ENCODE measurements around the gene NRCAM. TPM values are rescaled to one million over a fixed set of nuclear protein-coding genes. Genes with fewer than 3 reads are reported as not detected.

Gene NRCAM
- total RNA-seq, 4 donors from 2014 or later: 10.1 to 19.5 (median 13.0) TPM

DNA sequence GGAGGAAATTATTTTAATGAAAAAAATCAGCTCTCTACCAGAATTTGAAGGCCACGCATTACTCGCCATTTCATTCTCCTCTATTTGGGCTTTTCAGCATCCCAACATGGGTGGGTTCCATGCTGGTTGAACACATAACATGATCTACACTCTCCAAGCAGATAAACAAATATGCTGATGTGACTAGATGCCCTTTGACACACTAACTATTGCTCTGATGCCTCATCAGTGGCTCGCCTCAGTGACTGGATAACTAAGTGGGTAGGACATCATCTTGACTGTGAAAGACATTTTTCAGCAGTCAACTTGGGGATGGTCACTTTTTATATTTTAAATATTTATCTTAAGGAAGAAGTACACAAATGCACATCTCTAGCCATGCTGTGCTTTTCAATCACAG is 212.1 kb downstream of the NRCAM start:
- intact Hi-C loops (cut with DNase I): no loop called here
- no peak overlapping the region for H3K4me3 ChIP-seq (replicated peaks in 1 of 3)
- no peaks in the 10 kb centered on the region for H3K36me3 ChIP-seq
- peaks cover 14 to 17% of the 10 kb centered on the region in 2 donors for H3K4me1 ChIP-seq
- no peak for DNase-seq
- 93 to 95% methylated on average over 3 of the region's 3 CpGs for WGBS, 2 donors
- TF ChIP-seq, protein P1, sequence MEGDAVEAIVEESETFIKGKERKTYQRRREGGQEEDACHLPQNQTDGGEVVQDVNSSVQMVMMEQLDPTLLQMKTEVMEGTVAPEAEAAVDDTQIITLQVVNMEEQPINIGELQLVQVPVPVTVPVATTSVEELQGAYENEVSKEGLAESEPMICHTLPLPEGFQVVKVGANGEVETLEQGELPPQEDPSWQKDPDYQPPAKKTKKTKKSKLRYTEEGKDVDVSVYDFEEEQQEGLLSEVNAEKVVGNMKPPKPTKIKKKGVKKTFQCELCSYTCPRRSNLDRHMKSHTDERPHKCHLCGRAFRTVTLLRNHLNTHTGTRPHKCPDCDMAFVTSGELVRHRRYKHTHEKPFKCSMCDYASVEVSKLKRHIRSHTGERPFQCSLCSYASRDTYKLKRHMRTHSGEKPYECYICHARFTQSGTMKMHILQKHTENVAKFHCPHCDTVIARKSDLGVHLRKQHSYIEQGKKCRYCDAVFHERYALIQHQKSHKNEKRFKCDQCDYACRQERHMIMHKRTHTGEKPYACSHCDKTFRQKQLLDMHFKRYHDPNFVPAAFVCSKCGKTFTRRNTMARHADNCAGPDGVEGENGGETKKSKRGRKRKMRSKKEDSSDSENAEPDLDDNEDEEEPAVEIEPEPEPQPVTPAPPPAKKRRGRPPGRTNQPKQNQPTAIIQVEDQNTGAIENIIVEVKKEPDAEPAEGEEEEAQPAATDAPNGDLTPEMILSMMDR (IDR thresholded peaks at IDR 0.05): no peak
- no peak for TF ChIP-seq POLR2A (IDR thresholded peaks at IDR 0.05)
- H3K9me3 ChIP-seq: no peaks in the 10 kb centered on the region
- H3K27me3 ChIP-seq: no peaks in the 10 kb centered on the region
- no peak overlapping the region for H3K27ac ChIP-seq

DNA sequence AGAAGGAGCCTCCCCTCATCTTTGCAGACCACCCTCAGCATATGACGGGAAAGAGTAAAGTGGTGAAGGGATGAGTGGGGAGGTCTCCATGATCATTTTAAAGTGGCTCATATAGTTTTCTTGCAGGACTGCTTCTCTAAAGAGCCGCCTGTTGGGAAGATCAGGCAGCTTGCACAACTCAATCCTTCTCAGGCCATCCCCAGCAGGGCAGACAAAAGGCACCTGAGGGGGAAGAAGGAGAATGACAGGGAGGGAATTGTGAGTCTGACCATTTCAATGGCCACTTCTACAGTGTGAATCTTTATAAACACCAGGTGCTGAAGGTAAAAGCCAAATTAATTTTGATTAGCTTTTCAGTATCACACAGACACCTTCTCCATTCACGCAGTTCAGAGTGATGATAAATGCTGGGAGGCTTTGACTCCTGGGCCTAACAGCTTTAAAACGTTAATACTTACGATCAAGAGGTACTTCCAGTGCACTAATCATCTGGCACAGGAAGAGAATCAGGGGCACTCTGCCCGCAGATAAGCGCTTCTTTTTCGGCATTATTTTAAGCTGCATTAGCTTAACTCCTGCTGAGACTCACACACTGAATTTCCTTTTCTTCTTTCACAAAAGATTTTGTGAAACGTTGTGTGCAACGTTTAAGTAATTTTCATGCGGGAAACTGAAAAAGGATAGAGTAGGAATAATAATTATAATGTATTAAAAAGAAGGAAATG is 216.6 kb downstream of the NRCAM start:
- DNase-seq: no peak
- Histone ChIP-seq H3K9me3 (no peaks in the 10 kb centered on the region), H3K4me3 (replicated peaks in 1 of 3) (no peak overlapping the region), H3K27me3 (no peaks in the 10 kb centered on the region), H3K27ac (no peak overlapping the region), H3K4me1 (no peaks in the 10 kb centered on the region), H3K36me3 (no peaks in the 10 kb centered on the region)
- intact Hi-C loops (cut with DNase I): no loop called here
- TF ChIP-seq, protein P1 (IDR thresholded peaks at IDR 0.05): no peak
- no peak for TF ChIP-seq POLR2A (IDR thresholded peaks at IDR 0.05)
- WGBS, 2 donors: 75 to 77% methylated on average over 11 of the region's 11 CpGs

DNA sequence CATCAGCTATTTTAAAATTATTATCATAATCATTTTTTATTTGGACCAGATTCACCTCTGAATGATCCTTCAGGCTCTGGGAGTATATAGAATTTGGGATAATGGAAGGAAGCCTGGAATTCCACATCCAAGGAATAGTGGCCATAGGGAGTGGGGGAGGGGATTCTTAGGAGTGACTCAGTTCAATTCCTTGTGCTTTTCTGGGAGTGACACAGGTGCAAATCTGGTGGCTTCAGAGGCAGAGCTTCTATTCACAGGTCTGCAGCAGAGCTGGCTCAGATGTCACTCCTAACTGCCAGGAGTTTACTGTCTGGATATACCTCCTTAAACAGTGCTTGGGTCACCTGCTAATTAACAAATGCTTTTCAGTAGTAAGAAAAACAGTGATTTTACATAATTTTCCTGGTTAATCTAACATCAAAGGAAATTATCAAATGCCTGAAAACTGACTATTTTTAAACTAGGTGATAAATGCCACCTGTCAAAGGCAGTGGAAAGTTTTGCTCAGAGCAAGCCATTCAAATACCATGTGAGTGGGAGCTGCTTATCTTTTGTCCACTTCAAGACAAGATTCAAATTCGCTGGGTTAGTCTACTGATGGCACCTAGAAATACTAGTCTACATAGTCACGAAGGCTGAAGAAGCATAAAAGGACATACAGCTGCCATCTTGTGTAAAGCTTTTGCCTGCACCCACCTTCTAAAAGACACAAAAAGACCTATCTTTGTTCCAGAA is 219.4 kb downstream of the NRCAM start:
- Histone ChIP-seq H3K36me3 (no peaks in the 10 kb centered on the region), H3K27me3 (no peaks in the 10 kb centered on the region), H3K4me3 (replicated peaks in 1 of 3) (no peak overlapping the region), H3K9me3 (no peaks in the 10 kb centered on the region), H3K27ac (no peak overlapping the region), H3K4me1 (no peaks in the 10 kb centered on the region)
- TF ChIP-seq, protein P1 (IDR thresholded peaks at IDR 0.05): no peak
- TF ChIP-seq POLR2A (IDR thresholded peaks at IDR 0.05): no peak
- intact Hi-C loops (cut with DNase I): no loop called here
- no peak for DNase-seq
- WGBS, 2 donors: 71 to 75% methylated on average over 2 of the region's 2 CpGs

GRCh38 chr7:108235451-108236061 is 220.7 kb downstream of the NRCAM start:
- Histone ChIP-seq H3K36me3 (no peaks in the 10 kb centered on the region), H3K4me3 (replicated peaks in 1 of 3) (no peak overlapping the region), H3K4me1 (no peaks in the 10 kb centered on the region), H3K9me3 (no peaks in the 10 kb centered on the region), H3K27ac (no peak overlapping the region), H3K27me3 (no peaks in the 10 kb centered on the region)
- no peak for DNase-seq
- intact Hi-C loops (cut with DNase I): no loop called here
- TF ChIP-seq POLR2A (IDR thresholded peaks at IDR 0.05): no peak
- TF ChIP-seq, protein P1 (IDR thresholded peaks at IDR 0.05): no peak
- WGBS, 2 donors: 71 to 86% methylated on average over 4 of the region's 4 CpGs

DNA sequence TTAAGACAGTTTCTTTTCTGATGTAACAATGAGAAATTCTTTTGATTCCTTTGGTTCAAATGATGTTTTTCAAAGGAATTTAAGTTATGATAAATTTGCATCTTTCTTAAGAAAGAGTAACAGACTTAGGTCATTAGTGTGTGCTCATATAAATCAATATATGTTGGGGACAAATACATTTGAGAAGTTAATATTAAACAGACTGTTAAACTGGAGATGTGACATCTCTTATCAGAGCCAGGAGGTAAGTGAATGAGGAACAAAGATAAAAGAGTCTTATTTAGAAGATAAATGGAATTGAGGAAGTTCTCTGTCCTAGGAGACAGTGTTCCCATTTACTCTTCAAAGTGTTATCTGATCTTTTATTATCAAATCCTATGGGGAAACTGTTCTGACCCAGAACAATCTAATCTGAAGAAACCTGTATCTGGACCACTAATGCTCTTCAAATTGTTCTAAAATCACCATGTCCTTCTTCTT is 221.2 kb downstream of the NRCAM start:
- Histone ChIP-seq H3K4me1 (no peaks in the 10 kb centered on the region), H3K27me3 (no peaks in the 10 kb centered on the region), H3K9me3 (no peaks in the 10 kb centered on the region), H3K4me3 (replicated peaks in 1 of 3) (no peak overlapping the region), H3K27ac (no peak overlapping the region), H3K36me3 (no peaks in the 10 kb centered on the region)
- TF ChIP-seq POLR2A (IDR thresholded peaks at IDR 0.05): no peak
- TF ChIP-seq, protein P1 (IDR thresholded peaks at IDR 0.05): no peak
- intact Hi-C loops (cut with DNase I): no loop called here
- DNase-seq: no peak
